MCF 10A (cell line): ENCODE measurements around the gene SLC25A20. TPM values are rescaled to one million over a fixed set of nuclear protein-coding genes. Genes with fewer than 3 reads are reported as not detected.

ENCODE experiments used
- BruUV-seq: library from RNA; stranded (reverse); fragments of 400-500 nt; replicated peaks from 2 replicates; lab custom pipeline; 2021; lab: Mats Ljungman, UMichigan
- CTCF ChIA-PET: fragments of 300-600 bp; sonication (Branson Sonifier 250); formaldehyde crosslinking; extraction: SDS; loops from one replicate; lab custom pipeline; 2021; ENCODE audit warnings: antibody characterized with exemption, inconsistent platforms; lab: Yijun Ruan, JAX
- POLR2A ChIA-PET: fragments of 300-600, 350-650 bp; sonication (Branson Sonifier 250); formaldehyde crosslinking; extraction: SDS; loops from one replicate; lab custom pipeline; 2020; ENCODE audit warnings: antibody characterized with exemption, inconsistent platforms; lab: Yijun Ruan, JAX
- DNase-seq: peaks from one replicate; pipeline ENCODE4 v3.0.0-alpha.2; 2018; ENCODE audit not compliant: unreplicated experiment
- H3K27ac Mint-ChIP-seq: one replicate; pipeline ENCODE4 v1.8.0; 2022; ENCODE audit warnings: mild to moderate bottlenecking, low read depth, mixed read lengths; ENCODE audit not compliant: unreplicated experiment
- H3K27me3 Mint-ChIP-seq: one replicate; pipeline ENCODE4 v1.8.0; 2022; ENCODE audit warnings: mixed read lengths; ENCODE audit not compliant: insufficient read depth, unreplicated experiment
- H3K36me3 Mint-ChIP-seq: one replicate; pipeline ENCODE4 v1.8.0; 2022; ENCODE audit warnings: mild to moderate bottlenecking, moderate library complexity, mixed read lengths; ENCODE audit not compliant: insufficient read depth, unreplicated experiment
- H3K4me1 Mint-ChIP-seq: one replicate; pipeline ENCODE4 v1.8.0; 2022; ENCODE audit warnings: mixed read lengths; ENCODE audit not compliant: insufficient read depth, unreplicated experiment
- H3K4me3 Mint-ChIP-seq: one replicate; pipeline ENCODE4 v1.8.0; 2022; ENCODE audit warnings: mild to moderate bottlenecking, moderate library complexity, mixed read lengths; ENCODE audit not compliant: unreplicated experiment
- H3K9me3 Mint-ChIP-seq: one replicate; pipeline ENCODE4 v1.8.0; 2022; ENCODE audit warnings: mixed read lengths; ENCODE audit not compliant: unreplicated experiment
- intact Hi-C: fragments of 100-400 bp; cut with micrococcal nuclease; formaldehyde crosslinking; loops from 2 replicates; pipeline ENCODE4 v1.14.1; 2022
- total RNA-seq: library from RNA; stranded (reverse); gene quantifications from 2 replicates; pipeline ENCODE4 v1.2.3, GENCODE V29; 2022
- TF ChIP-seq, protein P1 (sequence below): fragments of 200-600 bp; IDR thresholded peaks from one replicate; pipeline ENCODE4 v1.8.0; 2022; ENCODE audit warnings: antibody characterized with exemption, mild to moderate bottlenecking; ENCODE audit not compliant: unreplicated experiment

The SLC25A20 gene
- total RNA-seq, 1 experiment from 2014 or later = 11.5 TPM

- TF ChIP-seq, protein P1, sequence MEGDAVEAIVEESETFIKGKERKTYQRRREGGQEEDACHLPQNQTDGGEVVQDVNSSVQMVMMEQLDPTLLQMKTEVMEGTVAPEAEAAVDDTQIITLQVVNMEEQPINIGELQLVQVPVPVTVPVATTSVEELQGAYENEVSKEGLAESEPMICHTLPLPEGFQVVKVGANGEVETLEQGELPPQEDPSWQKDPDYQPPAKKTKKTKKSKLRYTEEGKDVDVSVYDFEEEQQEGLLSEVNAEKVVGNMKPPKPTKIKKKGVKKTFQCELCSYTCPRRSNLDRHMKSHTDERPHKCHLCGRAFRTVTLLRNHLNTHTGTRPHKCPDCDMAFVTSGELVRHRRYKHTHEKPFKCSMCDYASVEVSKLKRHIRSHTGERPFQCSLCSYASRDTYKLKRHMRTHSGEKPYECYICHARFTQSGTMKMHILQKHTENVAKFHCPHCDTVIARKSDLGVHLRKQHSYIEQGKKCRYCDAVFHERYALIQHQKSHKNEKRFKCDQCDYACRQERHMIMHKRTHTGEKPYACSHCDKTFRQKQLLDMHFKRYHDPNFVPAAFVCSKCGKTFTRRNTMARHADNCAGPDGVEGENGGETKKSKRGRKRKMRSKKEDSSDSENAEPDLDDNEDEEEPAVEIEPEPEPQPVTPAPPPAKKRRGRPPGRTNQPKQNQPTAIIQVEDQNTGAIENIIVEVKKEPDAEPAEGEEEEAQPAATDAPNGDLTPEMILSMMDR = no peak
- no TSS peak for BruUV-seq
- Mint-ChIP-seq H3K4me3 (no peak overlapping the region), H3K4me1 (peaks cover 6% of the 10 kb centered on the region), H3K27ac (no peak overlapping the region), H3K36me3 (peaks cover 66% of the 10 kb centered on the region), H3K9me3 (no peaks in the 10 kb centered on the region), H3K27me3 (no peaks in the 10 kb centered on the region)
- no peak for DNase-seq
- intact Hi-C loops = no loop called here
- ChIA-PET POLR2A (interaction anchor here (0.6 to 3.3 kb wide), 5 partner anchors 11 to 91 kb away, joined by 3 to 11 read pairs (median 4); partner anchors contain the start of genes ARIH2, IMPDH2 and NDUFAF3), CTCF (interaction anchor here (1.1 kb wide), 1 partner anchor 18 kb away, joined by 4 read pairs; no protein-coding TSS in a partner anchor)
Observed at GRCh38 chr3:48938689-48939088, 40.0 kb upstream of the SLC25A20 start.

DNA sequence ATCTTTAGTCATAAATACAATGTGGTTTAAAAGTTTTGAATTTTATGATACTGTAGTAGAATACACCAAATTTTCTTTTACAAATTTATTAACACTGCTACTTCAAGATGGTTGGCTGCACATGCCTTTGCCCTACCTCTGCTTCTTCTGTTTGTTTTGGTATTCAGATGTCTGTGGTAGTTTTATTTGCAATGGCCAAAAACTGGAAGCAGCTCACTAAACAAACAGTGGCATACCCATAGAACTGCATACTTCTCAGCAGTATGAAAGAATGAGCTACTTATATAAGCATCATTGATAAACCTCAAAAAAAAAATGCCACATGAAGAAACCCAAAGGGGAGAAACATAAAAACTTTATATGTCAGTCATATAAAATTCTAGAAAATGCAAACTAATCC is 39.5 kb upstream of the SLC25A20 start:
- no peak overlapping the region for H3K27ac Mint-ChIP-seq
- ChIA-PET POLR2A (interaction anchor here (1.1 to 3.3 kb wide), 4 partner anchors 10 to 84 kb away, joined by 3 to 11 read pairs (median 7); partner anchors contain the start of genes ARIH2 and NDUFAF3), CTCF (interaction anchor here (0.7 to 1.1 kb wide), 2 partner anchors 18 to 44 kb away, joined by 3 to 4 read pairs; no protein-coding TSS in a partner anchor)
- intact Hi-C loops = no loop called here
- H3K4me1 Mint-ChIP-seq = peaks cover 4% of the 10 kb centered on the region
- H3K9me3 Mint-ChIP-seq = no peaks in the 10 kb centered on the region
- H3K27me3 Mint-ChIP-seq = no peaks in the 10 kb centered on the region
- no TSS peak for BruUV-seq
- H3K36me3 Mint-ChIP-seq = peaks cover 70% of the 10 kb centered on the region
- H3K4me3 Mint-ChIP-seq = no peak overlapping the region
- TF ChIP-seq, protein P1 = no peak
- no peak for DNase-seq

- Mint-ChIP-seq H3K4me3 (no peak overlapping the region), H3K36me3 (peaks cover 67% of the 10 kb centered on the region), H3K27me3 (no peaks in the 10 kb centered on the region), H3K27ac (no peak overlapping the region), H3K4me1 (peaks cover 12% of the 10 kb centered on the region), H3K9me3 (peaks cover 6% of the 10 kb centered on the region)
- TF ChIP-seq, protein P1 = no peak
- intact Hi-C loops = no loop called here
- no peak for DNase-seq
- ChIA-PET CTCF (no interaction called here), POLR2A (interaction anchor here (1.0 kb wide), 1 partner anchor 13 kb away, joined by 3 read pairs; no protein-coding TSS in a partner anchor)
- no TSS peak for BruUV-seq
Observed at GRCh38 chr3:48935530-48935929, 36.8 kb upstream of the SLC25A20 start.

DNA sequence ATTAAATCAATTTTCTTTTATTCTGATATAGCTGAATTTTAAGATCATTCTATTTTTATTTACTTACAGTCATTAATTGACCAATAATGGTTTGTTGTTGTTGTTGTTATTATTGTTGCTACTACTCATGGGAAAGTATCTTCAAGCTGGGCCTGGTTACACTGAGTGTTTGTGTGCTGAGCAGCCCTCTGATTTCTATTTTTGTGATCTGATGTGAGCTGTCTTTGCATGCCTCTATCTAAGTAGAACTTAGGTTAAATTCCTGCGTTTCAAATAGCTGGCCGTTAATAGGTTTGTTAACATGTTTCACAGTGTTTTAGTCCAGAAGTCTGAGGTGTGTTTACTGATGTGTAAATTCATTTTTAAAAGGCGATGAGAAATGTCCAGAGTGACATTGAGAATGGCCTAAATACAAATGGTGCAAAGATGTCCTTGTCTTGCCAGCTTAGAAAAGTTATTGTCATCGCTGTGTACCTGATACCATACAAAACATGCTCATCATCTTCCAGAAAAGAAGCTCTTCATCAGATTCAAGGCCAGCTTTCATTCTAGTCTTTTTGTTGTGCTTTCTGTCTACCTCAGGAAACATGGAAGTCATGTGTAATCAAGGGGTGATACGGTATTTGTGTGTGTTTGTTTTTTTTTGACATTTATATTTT is 35.8 kb upstream of the SLC25A20 start:
- TF ChIP-seq, protein P1 = no peak
- ChIA-PET CTCF (interaction anchor here (0.9 to 1.1 kb wide), 2 partner anchors 13 to 26 kb away, joined by 3 to 4 read pairs; no protein-coding TSS in a partner anchor), POLR2A (interaction anchor here (0.8 to 1.9 kb wide), 3 partner anchors 15 to 199 kb away, joined by 3 to 5 read pairs (median 3); no protein-coding TSS in a partner anchor)
- Mint-ChIP-seq H3K36me3 (peaks cover 67% of the 10 kb centered on the region), H3K4me3 (no peak overlapping the region), H3K9me3 (peaks cover 6% of the 10 kb centered on the region), H3K27ac (no peak overlapping the region), H3K4me1 (peaks cover 17% of the 10 kb centered on the region), H3K27me3 (no peaks in the 10 kb centered on the region)
- no peak for DNase-seq
- BruUV-seq = no TSS peak
- intact Hi-C loops = no loop called here
